Thymus (tissue), 11 donors: ENCODE measurements around the gene MPRIP. TPM values are rescaled to one million over a fixed set of nuclear protein-coding genes. Genes with fewer than 3 reads are reported as not detected.
A peak's percentile ranks its signal among the peaks of the same experiment; 100 is the strongest.

Source experiments
- DNase-seq, 9 donors: peaks; one replicate each; pipeline ENCODE4 v3.0.0-alpha.2; 2013; ENCODE audit warnings: low spot score in 9 of 9, low read depth in 6 of 9, missing footprints in 1 of 9
- H3K27ac ChIP-seq, 2 donors: one replicate each; pipeline ENCODE4 v1.5.1; 2013; ENCODE audit warnings: control low read depth in 1 of 2, low read depth in 1 of 2, low read length in 1 of 2, mild to moderate bottlenecking in 1 of 2, moderate library complexity in 1 of 2
- H3K27me3 ChIP-seq, 2 donors: one replicate each; pipeline ENCODE4 v1.5.1; 2013; ENCODE audit warnings: low read length in 1 of 2; ENCODE audit not compliant: control insufficient read depth in 2 of 2, insufficient read depth in 1 of 2
- H3K36me3 ChIP-seq, 2 donors: one replicate each; pipeline ENCODE4 v1.5.1; 2013; ENCODE audit warnings: low read length in 1 of 2, mild to moderate bottlenecking in 1 of 2, moderate library complexity in 1 of 2; ENCODE audit not compliant: control insufficient read depth in 2 of 2, insufficient read depth in 2 of 2
- H3K4me1 ChIP-seq, 2 donors: one replicate each; pipeline ENCODE4 v1.5.1; 2013; ENCODE audit warnings: low read length in 2 of 2; ENCODE audit not compliant: control insufficient read depth in 2 of 2, insufficient read depth in 2 of 2
- H3K4me3 ChIP-seq, 2 donors: one replicate each; pipeline ENCODE4 v1.5.1; 2013; ENCODE audit warnings: low read length in 2 of 2, control low read depth in 1 of 2, mild to moderate bottlenecking in 1 of 2
- H3K9me3 ChIP-seq, 2 donors: one replicate each; pipeline ENCODE4 v1.5.1; 2013; ENCODE audit warnings: low read length in 1 of 2, mild to moderate bottlenecking in 1 of 2; ENCODE audit not compliant: control insufficient read depth in 2 of 2, insufficient read depth in 1 of 2
- WGBS: extraction: QIAGEN DNeasy Blood & Tissue Kit; methylation state at CpG from one replicate; pipeline ENCODE4 v1.1.7; 2013; 5-methylcytosine and 5-hydroxymethylcytosine counted together
- polyA plus RNA-seq: library from polyadenylated mRNA; stranded (reverse); fragments of 200-250 nt; gene quantifications from one replicate; pipeline ENCODE4 v1.2.3, GENCODE V29; 2013
- total RNA-seq: library from RNA; stranded (reverse); fragments of 120-200 nt; gene quantifications from one replicate; pipeline ENCODE4 v1.2.4, GENCODE V29; 2013
- donor health status: healthy.

The MPRIP gene
- total and polyA plus RNA-seq, 2 donors: 99.8 to 137 TPM

GRCh38 chr17:17119106-17119505 is 76.8 kb downstream of the MPRIP start:
- WGBS: 87% methylated on average over 4 of the region's 4 CpGs

DNA sequence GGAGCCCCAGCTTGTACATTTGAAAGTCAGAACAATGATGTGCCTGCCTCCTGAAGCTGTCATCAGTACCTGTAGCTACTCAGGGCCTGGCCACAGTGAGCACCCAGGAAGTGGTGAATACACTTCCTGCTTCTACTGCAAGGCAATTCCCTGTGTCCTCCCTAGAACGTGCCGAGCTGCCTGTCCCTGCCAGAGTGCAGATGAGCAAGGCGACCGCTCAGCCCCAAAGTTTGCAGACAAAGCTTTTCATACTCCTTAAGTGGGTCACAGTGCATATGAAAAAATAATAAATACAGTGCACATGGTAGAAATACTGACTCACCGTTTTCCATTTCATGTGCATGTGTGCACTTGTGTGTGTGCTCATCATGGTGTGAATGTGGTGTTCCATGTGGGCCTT is 77.3 kb downstream of the MPRIP start:
- Histone ChIP-seq H3K4me1 (peaks cover 36 to 53% of the 10 kb centered on the region in 2 donors), H3K36me3 (peaks cover 0 to 7% of the 10 kb centered on the region in 2 donors), H3K4me3 (no peak overlapping the region), H3K9me3 (no peaks in the 10 kb centered on the region), H3K27me3 (no peaks in the 10 kb centered on the region), H3K27ac (peak overlapping the region; percentile 82 to 87)
- 56% methylated on average over 5 of the region's 5 CpGs for WGBS
- DNase-seq: peak in 5 of 9 donors; percentile 37 to 71 (median 44)

More at GRCh38 chr17:17119106-17119505, 76.8 kb downstream of the MPRIP start:
- Histone ChIP-seq H3K9me3 (no peaks in the 10 kb centered on the region), H3K27ac (peak overlapping the region; percentile 82 to 87), H3K36me3 (peaks cover 0 to 7% of the 10 kb centered on the region in 2 donors), H3K4me3 (no peak overlapping the region), H3K4me1 (peaks cover 35 to 49% of the 10 kb centered on the region in 2 donors), H3K27me3 (no peaks in the 10 kb centered on the region)
- no peak for DNase-seq

- no peak for DNase-seq
- Histone ChIP-seq H3K27ac (peak overlapping the region; percentile 64 to 82), H3K4me3 (no peak overlapping the region), H3K27me3 (no peaks in the 10 kb centered on the region), H3K9me3 (no peaks in the 10 kb centered on the region), H3K4me1 (peaks cover 41 to 54% of the 10 kb centered on the region in 2 donors), H3K36me3 (peaks cover 0 to 4% of the 10 kb centered on the region in 2 donors)
- WGBS: 94% methylated on average over 4 of the region's 4 CpGs
These were observed 78.0 kb downstream of the MPRIP start for GRCh38 chr17:17120294-17120693.

DNA sequence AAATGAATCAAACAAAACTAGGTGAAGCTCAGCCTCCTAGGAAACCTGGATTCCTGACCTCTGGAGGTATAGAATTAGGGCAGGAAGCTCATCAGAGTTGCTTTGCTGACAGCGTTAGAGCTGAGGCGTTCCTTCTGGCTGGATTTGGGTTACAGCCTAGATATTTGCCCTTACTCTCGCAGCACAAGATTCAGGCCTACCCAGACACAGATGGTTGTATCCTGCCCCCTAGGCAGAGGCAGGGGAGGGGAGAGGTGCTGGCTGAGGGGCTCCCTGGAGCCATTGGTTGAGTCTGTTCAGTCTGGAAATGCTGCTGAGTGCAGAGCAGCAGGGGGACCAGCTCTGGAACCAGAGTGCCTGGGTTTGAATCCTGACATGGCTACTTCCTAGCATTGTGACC is 78.4 kb downstream of the MPRIP start:
- no peak for DNase-seq
- peaks cover 45 to 58% of the 10 kb centered on the region in 2 donors for H3K4me1 ChIP-seq

DNA sequence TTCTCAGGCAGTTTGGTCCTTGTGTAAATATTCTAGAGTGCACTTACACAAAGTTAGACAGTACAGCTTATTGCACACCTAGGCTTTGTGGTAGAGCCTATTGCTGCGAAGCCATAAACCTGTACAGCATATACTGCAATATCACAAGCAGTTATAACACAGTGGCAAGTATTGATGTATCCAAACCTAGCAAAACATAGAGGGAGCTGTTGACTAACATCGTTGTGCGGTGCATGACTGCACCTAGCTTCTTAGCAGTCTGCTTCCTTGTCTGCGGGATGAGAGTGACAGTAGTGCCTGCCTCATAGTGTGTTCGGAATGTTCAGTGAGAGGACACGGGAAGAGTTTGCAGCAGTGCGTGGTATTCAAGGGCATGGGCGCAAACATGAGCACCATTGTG is 78.9 kb downstream of the MPRIP start:
- Histone ChIP-seq H3K27ac (peak overlapping the region; percentile 19 to 82), H3K4me1 (peaks cover 49 to 63% of the 10 kb centered on the region in 2 donors), H3K27me3 (no peaks in the 10 kb centered on the region), H3K9me3 (no peaks in the 10 kb centered on the region), H3K4me3 (no peak overlapping the region), H3K36me3 (peaks cover 0 to 2% of the 10 kb centered on the region in 2 donors)
- WGBS: 89% methylated on average over 8 of the region's 8 CpGs
- DNase-seq: no peak

More for the DNA sequence above, 78.4 kb downstream of the MPRIP start:
- no peaks in the 10 kb centered on the region for H3K9me3 ChIP-seq
- H3K27me3 ChIP-seq: no peaks in the 10 kb centered on the region
- no peak overlapping the region for H3K4me3 ChIP-seq
- peaks cover 0 to 2% of the 10 kb centered on the region in 2 donors for H3K36me3 ChIP-seq
- H3K27ac ChIP-seq: peak overlapping the region; percentile 64 to 82
- 82% methylated on average over 3 of the region's 3 CpGs for WGBS

- Histone ChIP-seq H3K4me3 (no peak overlapping the region), H3K27me3 (no peaks in the 10 kb centered on the region), H3K4me1 (peaks cover 51 to 77% of the 10 kb centered on the region in 2 donors), H3K36me3 (peaks cover 3 to 12% of the 10 kb centered on the region in 2 donors), H3K27ac (no peak overlapping the region), H3K9me3 (no peaks in the 10 kb centered on the region)
- 95% methylated on average over 10 of the region's 10 CpGs for WGBS
- DNase-seq: no peak
These were observed 80.7 kb downstream of the MPRIP start for GRCh38 chr17:17122781-17123483.

GRCh38 chr17:17124341-17124740 is 82.1 kb downstream of the MPRIP start:
- no peak for DNase-seq
- H3K27me3 ChIP-seq: no peaks in the 10 kb centered on the region
- no peaks in the 10 kb centered on the region for H3K9me3 ChIP-seq
- no peak overlapping the region for H3K4me3 ChIP-seq
- H3K36me3 ChIP-seq: peaks cover 14 to 24% of the 10 kb centered on the region in 2 donors
- H3K27ac ChIP-seq: no peak overlapping the region
- peaks cover 37 to 63% of the 10 kb centered on the region in 2 donors for H3K4me1 ChIP-seq
- WGBS: 97% methylated on average over 3 of the region's 3 CpGs

- H3K9me3 ChIP-seq: no peaks in the 10 kb centered on the region
- H3K4me1 ChIP-seq: peaks cover 28 to 52% of the 10 kb centered on the region in 2 donors
- no peaks in the 10 kb centered on the region for H3K27me3 ChIP-seq
- WGBS: 69% methylated on average over 6 of the region's 6 CpGs
- H3K27ac ChIP-seq: peak overlapping the region; percentile 67 to 76
- DNase-seq: peak in 8 of 9 donors; percentile 40 to 73 (median 46)
- no peak overlapping the region for H3K4me3 ChIP-seq
- peaks cover 20 to 28% of the 10 kb centered on the region in 2 donors for H3K36me3 ChIP-seq
These were observed 83.2 kb downstream of the MPRIP start for GRCh38 chr17:17125136-17126084.
